Transverse colon (tissue), 4 donors: Measurements from ENCODE around the gene SLCO4A1. TPM values are rescaled to one million over a fixed set of nuclear protein-coding genes. Genes with fewer than 3 reads are reported as not detected.

Source experiments
- DNase-seq: peaks from one replicate; pipeline ENCODE4 v3.0.0-alpha.2; 2019
- H3K27ac ChIP-seq, 4 donors: fragments of 200-600 bp; sonication (generic); 2 replicates each; pipeline ENCODE4 v1.5.1; 2016 to 2018; ENCODE audit warnings: inconsistent platforms in 4 of 4
- H3K27me3 ChIP-seq: fragments of 200-600 bp; sonication (generic); 2 replicates; pipeline ENCODE4 v1.5.1; 2017; ENCODE audit warnings: inconsistent platforms
- H3K36me3 ChIP-seq, 4 donors: fragments of 200-600 bp; sonication (generic); 2 replicates each; pipeline ENCODE4 v1.5.1; 2017 to 2019; ENCODE audit warnings: inconsistent platforms in 4 of 4
- H3K4me1 ChIP-seq, 4 donors: fragments of 200-600 bp; sonication (generic); 2 replicates each; pipeline ENCODE4 v1.5.1; 2017 to 2020; ENCODE audit warnings: inconsistent platforms in 4 of 4
- H3K4me3 ChIP-seq, 4 donors: fragments of 200-600 bp; sonication (generic); 1 replicate in 1 of 4; 2 replicates in 3 of 4; pipeline versions ENCODE4 v1.5.1 to v1.6.1; 2017 to 2019; ENCODE audit warnings: inconsistent platforms in 4 of 4
- H3K9me3 ChIP-seq, 2 donors: fragments of 200-600 bp; sonication (generic); 2 replicates each; pipeline ENCODE4 v1.5.1; 2017 to 2019; ENCODE audit warnings: inconsistent platforms in 2 of 2
- EP300 ChIP-seq: sonication (generic); formaldehyde crosslinking; IDR thresholded peaks from one replicate; pipeline ENCODE4 v1.6.1; 2017; ENCODE audit warnings: antibody characterized with exemption, low read depth
- POLR2A ChIP-seq: fragments of 450-650 bp; IDR thresholded peaks from one replicate; pipeline ENCODE4 v1.6.1; 2016; ENCODE audit warnings: antibody characterized with exemption, mild to moderate bottlenecking, moderate library complexity
- POLR2AphosphoS5 ChIP-seq, 3 donors: sonication (generic); formaldehyde crosslinking; IDR thresholded peaks; one replicate each; pipeline ENCODE4 v1.6.1; 2016; ENCODE audit warnings: antibody characterized with exemption in 3 of 3
- WGBS, 2 donors: methylation state at CpG; one replicate each; pipeline ENCODE4 v1.1.5; 2018; ENCODE audit warnings: low coverage in 1 of 2; 5-methylcytosine and 5-hydroxymethylcytosine counted together
- in situ Hi-C, 4 donors: fragments of 200-750 bp; cut with MboI; loops; one replicate each; pipeline versions ENCODE4 v1.15.0 to v1.15.1; 2017; ENCODE audit warnings: low sequenced_read_pairs in 3 of 4, low pct_ligation_motif_present in 1 of 4, low pct_unique_long_range_greater_than_20kb in 1 of 4
- intact Hi-C: fragments of 100-400 bp; cut with DNase I; formaldehyde crosslinking; loops from one replicate; pipeline ENCODE4 v1.15.1; 2023; ENCODE audit warnings: low total_unique reads
- total RNA-seq, 4 donors: library from RNA; depleted of rRNA; stranded (reverse); fragments of >200 nt; gene quantifications; one replicate each; pipeline ENCODE4 v1.1.0, GENCODE V29; 2016
- TF ChIP-seq, protein P1 (sequence below), 5 experiments: fragments of 200-600 bp in 3 of 5; fragments of 450-650 bp in 2 of 5; sonication (generic) in 3 of 5; IDR thresholded peaks; 1 replicate in 2 of 5; 2 replicates in 3 of 5; pipeline ENCODE4 v1.5.1; 2016 to 2017; ENCODE audit warnings: antibody characterized with exemption in 5 of 5, inconsistent platforms in 3 of 5, mild to moderate bottlenecking in 2 of 5, moderate library complexity in 1 of 5

Gene SLCO4A1, protein sequence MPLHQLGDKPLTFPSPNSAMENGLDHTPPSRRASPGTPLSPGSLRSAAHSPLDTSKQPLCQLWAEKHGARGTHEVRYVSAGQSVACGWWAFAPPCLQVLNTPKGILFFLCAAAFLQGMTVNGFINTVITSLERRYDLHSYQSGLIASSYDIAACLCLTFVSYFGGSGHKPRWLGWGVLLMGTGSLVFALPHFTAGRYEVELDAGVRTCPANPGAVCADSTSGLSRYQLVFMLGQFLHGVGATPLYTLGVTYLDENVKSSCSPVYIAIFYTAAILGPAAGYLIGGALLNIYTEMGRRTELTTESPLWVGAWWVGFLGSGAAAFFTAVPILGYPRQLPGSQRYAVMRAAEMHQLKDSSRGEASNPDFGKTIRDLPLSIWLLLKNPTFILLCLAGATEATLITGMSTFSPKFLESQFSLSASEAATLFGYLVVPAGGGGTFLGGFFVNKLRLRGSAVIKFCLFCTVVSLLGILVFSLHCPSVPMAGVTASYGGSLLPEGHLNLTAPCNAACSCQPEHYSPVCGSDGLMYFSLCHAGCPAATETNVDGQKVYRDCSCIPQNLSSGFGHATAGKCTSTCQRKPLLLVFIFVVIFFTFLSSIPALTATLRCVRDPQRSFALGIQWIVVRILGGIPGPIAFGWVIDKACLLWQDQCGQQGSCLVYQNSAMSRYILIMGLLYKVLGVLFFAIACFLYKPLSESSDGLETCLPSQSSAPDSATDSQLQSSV
- 100 to 1,000 TPM in 1 of 4 donors, 10 to 100 TPM in 3; 13.7 to 375 (median 60.0) TPM for total RNA-seq

DNA sequence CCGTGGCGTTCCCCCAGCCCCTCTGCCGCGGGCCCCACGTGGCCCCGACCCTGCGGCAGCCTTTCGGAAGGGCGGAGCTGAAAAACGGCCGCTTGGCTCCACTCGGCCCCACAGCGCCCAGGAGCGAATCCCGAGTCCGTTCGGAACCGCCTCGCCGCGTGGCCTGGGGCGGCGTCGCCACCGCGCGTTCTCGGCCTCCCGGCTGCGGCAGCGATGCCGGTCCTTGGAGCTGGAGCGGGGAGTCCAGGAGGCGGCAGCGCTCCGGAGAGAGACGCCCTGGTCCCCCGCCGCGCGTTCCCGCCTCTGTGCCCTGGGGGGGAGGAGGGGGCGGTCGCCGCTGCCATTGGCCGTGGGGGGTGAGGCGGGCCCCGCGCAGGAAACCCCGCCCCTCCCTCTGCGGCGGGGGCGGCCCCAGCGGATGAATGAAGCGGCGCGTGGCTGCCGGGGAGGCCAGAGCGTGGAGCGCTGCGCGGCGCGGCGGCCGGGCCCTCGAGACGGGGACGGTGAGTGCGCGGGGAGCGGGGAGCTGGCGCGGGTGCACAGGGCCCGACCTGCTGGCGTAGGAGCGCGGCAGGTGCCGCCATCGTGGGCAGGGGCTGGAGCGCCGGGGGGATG is at the start of gene SLCO4A1:
Gene SLCO4A1 (plus strand): TSS at position 453 of the 615 bp plus-strand sequence. CDS start 13,952 bp downstream, outside the sequence.
- Histone ChIP-seq H3K27ac (peak within 1 kb of the TSS; percentile 59 to 92 (median 82)), H3K9me3 (no peaks in the 10 kb centered on the region), H3K27me3 (peaks cover 29% of the 10 kb centered on the region), H3K4me3 (peak within 1 kb of the TSS; percentile 51 to 62 (median 58)), H3K36me3 (no peaks in the 10 kb centered on the region), H3K4me1 (peaks cover 43 to 58% (median 56%) of the 10 kb centered on the region in 4 donors)
- peak; percentile 87 for DNase-seq
- TF ChIP-seq POLR2AphosphoS5 (IDR thresholded peaks at IDR 0.05) (peak; percentile 76 to 86 (median 83)), POLR2A (peak; percentile 73), EP300 (no peak)
- TF ChIP-seq, protein P1, sequence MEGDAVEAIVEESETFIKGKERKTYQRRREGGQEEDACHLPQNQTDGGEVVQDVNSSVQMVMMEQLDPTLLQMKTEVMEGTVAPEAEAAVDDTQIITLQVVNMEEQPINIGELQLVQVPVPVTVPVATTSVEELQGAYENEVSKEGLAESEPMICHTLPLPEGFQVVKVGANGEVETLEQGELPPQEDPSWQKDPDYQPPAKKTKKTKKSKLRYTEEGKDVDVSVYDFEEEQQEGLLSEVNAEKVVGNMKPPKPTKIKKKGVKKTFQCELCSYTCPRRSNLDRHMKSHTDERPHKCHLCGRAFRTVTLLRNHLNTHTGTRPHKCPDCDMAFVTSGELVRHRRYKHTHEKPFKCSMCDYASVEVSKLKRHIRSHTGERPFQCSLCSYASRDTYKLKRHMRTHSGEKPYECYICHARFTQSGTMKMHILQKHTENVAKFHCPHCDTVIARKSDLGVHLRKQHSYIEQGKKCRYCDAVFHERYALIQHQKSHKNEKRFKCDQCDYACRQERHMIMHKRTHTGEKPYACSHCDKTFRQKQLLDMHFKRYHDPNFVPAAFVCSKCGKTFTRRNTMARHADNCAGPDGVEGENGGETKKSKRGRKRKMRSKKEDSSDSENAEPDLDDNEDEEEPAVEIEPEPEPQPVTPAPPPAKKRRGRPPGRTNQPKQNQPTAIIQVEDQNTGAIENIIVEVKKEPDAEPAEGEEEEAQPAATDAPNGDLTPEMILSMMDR (IDR thresholded peaks at IDR 0.05) = peak in 1 of 5 experiments; percentile 7
- in situ Hi-C loops (no loop called here), intact Hi-C loops (no loop called here)
- WGBS, 2 donors = 1% methylated on average over 38 of the region's 82 CpGs; no CpG with 5 or more reads in 1 of the 2 donors

DNA sequence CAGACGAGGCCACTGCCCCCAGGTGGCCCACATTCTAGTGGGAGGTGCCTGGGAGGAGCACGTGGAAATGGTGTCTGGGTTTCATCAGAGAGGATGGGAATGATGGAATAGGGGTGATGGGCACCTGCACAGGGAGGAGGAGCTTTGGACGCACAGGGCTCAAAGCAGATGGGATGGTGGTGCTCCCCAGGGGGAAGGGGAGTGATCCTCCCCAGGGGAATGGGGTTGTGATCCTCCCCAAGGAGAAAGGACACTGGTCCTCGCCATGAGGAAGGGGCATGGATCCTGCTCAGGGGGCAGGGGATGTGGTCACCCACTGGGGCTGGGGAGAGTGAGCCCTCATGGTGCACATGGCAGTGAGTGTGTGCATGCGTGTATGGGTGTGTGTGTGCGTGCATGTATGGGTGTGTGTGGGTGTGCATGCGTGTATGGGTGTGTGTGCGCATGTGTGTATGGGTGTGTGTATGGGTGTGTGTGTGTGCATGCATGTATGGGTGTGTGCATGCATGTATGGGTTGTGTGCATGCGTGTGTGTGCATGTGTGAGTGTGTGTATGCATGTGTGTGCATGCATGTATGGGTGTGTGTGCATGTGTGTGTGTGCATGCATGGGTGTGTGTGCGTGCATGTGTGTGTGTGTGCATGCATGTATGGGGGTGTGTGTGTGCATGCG is 49.7 kb upstream of the SLCO4A1 start:
- H3K27me3 ChIP-seq = peaks cover 69% of the 10 kb centered on the region
- in situ Hi-C loops = no loop called here
- H3K4me1 ChIP-seq = peaks cover 0 to 14% (median 3%) of the 10 kb centered on the region in 4 donors
- TF ChIP-seq, protein P1 (IDR thresholded peaks at IDR 0.05) = no peak
- TF ChIP-seq POLR2A = no peak
- TF ChIP-seq EP300 = no peak
- no peak for TF ChIP-seq POLR2AphosphoS5 (IDR thresholded peaks at IDR 0.05)
- H3K9me3 ChIP-seq = no peaks in the 10 kb centered on the region
- no peaks in the 10 kb centered on the region for H3K36me3 ChIP-seq
- no peak overlapping the region for H3K4me3 ChIP-seq
- no peak for DNase-seq
- 63 to 79% methylated on average over 5 to 11 of the region's 11 CpGs for WGBS, 2 donors
- intact Hi-C loops = no loop called here
- H3K27ac ChIP-seq = no peak overlapping the region

DNA sequence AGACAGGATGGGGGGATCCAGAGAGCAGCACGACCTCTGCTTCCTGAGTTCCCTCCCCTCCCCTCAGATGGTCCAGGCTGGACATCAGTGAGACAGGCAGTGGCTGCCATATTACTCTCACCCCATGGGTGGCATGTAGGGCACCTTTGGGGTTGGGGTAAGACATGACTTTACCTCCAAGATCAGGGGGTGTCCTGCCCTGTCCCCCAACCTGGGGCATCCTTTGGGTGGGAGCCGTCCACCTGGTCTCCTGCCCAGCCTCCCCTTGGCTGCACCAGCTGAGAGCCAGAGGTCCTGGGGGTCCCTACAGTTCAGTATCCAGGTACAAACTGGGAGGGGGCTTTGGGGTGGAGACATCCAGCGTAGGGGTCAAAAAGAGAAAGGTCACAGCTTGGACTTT is 48.7 kb upstream of the SLCO4A1 start:
- Histone ChIP-seq H3K4me1 (peaks cover 0 to 14% (median 3%) of the 10 kb centered on the region in 4 donors), H3K27me3 (peaks cover 62% of the 10 kb centered on the region), H3K9me3 (no peaks in the 10 kb centered on the region), H3K27ac (no peak overlapping the region), H3K4me3 (no peak overlapping the region), H3K36me3 (no peaks in the 10 kb centered on the region)
- no peak for DNase-seq
- in situ Hi-C loops = no loop called here
- TF ChIP-seq POLR2AphosphoS5 (IDR thresholded peaks at IDR 0.05) = no peak
- TF ChIP-seq, protein P1 (IDR thresholded peaks at IDR 0.05) = no peak
- no peak for TF ChIP-seq EP300
- TF ChIP-seq POLR2A = no peak
- intact Hi-C loops = no loop called here
- WGBS, 2 donors = 70% methylated on average over 3 of the region's 3 CpGs; no CpG with 5 or more reads in 1 of the 2 donors
